Activated T-cell treated with anti-CD3 and anti-CD28 coated beads, Interleukin-2, amount 50 U/mL, for 4 hours (primary cell): ENCODE data around the gene FUBP1. TPM values are rescaled to one million over a fixed set of nuclear protein-coding genes. Genes with fewer than 3 reads are reported as not detected.
A peak's percentile ranks its signal among the peaks of the same experiment; 100 is the strongest.
"Not testable (repeated sequence)": the region's sequence is repeated elsewhere in the genome, so short reads cannot be mapped to it uniquely, and the experiment has no call there.

ENCODE experiments used
- ATAC-seq, 2 donors: fragments of 200-7000 bp; cut with Tn5 transposase; one replicate each; pipeline ENCODE4 v1.10.0; 2021
- DNase-seq: peaks from one replicate; pipeline ENCODE4 v3.0.0-alpha.2; 2020
- H3K27me3 Mint-ChIP-seq: one replicate; pipeline ENCODE4 v1.8.0; 2021; ENCODE audit warnings: low read depth, mixed read lengths
- H3K36me3 Mint-ChIP-seq: one replicate; pipeline ENCODE4 v1.8.0; 2022; ENCODE audit warnings: mixed read lengths; ENCODE audit not compliant: insufficient read depth
- H3K4me1 Mint-ChIP-seq: one replicate; pipeline ENCODE4 v1.8.0; 2021; ENCODE audit warnings: low read depth, mixed read lengths
- H3K4me3 Mint-ChIP-seq: one replicate; pipeline ENCODE4 v1.8.0; 2021; ENCODE audit warnings: mild to moderate bottlenecking, moderate library complexity, mixed read lengths
- H3K9me3 Mint-ChIP-seq: one replicate; pipeline ENCODE4 v1.8.0; 2021; ENCODE audit warnings: mixed read lengths
- total RNA-seq, 3 donors: library from RNA; stranded (reverse); gene quantifications; one replicate each; pipeline ENCODE4 v1.2.1, GENCODE V29; 2021

Gene FUBP1
- total RNA-seq, 3 donors from 2014 or later: 262 to 285 (median 277) TPM

DNA sequence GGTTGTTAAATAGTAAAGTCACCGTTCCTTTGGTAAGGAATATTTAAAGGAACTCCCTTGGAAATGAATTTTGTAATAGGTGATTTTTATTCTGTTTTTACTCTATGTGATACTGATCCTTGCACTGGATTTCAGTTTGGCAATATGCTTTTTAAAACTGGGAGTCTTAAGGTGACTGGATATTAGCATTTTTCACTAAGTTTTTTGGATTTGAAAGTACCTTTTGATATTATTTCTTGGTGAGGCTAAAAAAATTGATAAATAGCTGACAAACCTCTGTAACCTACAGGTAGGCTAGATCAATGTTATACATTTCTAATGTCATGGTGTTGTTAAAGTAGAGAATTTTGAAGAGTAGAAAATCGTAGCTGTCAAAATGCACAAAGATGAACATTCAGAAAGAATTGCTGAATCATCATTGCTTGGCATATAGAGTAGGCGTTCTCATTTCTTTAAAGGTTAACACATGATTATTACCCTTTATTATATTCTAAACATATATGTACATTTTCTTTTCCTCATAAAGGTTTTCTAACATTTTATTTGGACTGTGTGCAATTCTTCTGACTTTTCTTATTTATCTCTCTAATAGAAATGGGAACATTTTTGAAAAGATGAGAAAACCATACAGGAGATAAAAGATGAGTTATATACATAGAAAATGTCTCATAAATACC is 24.3 kb upstream of the FUBP1 start:
- Mint-ChIP-seq H3K27me3 (peaks cover 2% of the 10 kb centered on the region), H3K4me1 (peaks cover 44% of the 10 kb centered on the region), H3K4me3 (peak overlapping the region; percentile 26), H3K9me3 (no peaks in the 10 kb centered on the region), H3K36me3 (no peaks in the 10 kb centered on the region)
- no peak for ATAC-seq
- DNase-seq: no peak

DNA sequence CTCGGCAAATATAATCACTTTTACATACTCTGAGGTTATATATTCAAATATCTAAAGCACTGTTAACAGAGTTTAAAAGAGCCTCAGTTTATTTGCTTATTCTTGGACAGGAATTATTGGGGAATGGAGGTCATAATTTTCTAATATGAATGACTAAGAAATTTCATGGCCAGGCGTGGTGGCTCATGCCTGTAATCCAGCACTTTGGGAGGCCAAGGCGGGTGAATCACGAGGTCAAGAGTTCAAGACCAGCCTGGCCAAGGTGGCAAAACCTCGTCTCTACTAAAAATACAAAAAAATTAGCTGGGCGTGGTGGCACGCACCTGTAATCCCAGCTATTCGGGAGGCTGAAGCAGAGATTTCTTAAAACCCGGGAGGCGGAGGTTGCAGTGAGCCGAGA is 21.7 kb upstream of the FUBP1 start:
- H3K9me3 Mint-ChIP-seq, ATAC-seq, H3K4me3 Mint-ChIP-seq, H3K36me3 Mint-ChIP-seq, H3K27me3 Mint-ChIP-seq, DNase-seq: not testable (repeated sequence)
- H3K4me1 Mint-ChIP-seq: peaks cover 27% of the 10 kb centered on the region

DNA sequence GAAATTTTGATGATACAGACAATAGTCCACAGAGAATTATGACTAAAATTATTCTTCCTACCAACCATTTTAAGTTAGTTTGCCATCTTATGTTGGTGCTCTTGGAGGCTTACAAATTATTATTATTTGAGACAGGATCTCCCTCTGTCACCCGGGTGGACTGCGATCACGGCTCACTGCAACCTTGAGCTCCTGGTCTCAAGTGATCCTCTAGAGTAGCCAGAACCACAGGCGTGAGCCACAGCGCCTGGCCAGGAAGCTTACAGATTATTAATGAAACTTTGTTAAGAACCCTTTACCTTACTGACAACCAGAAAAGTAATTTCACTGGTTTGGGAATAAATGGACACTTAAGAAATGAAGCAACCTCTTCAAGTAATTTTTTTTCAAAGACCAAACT is 17.9 kb upstream of the FUBP1 start:
- DNase-seq (no peak), ATAC-seq (no peak)
- peaks cover 4% of the 10 kb centered on the region for H3K36me3 Mint-ChIP-seq
- H3K9me3 Mint-ChIP-seq: no peaks in the 10 kb centered on the region
- H3K4me1 Mint-ChIP-seq: peaks cover 4% of the 10 kb centered on the region
- H3K27me3 Mint-ChIP-seq: no peaks in the 10 kb centered on the region
- H3K4me3 Mint-ChIP-seq: no peak overlapping the region

DNA sequence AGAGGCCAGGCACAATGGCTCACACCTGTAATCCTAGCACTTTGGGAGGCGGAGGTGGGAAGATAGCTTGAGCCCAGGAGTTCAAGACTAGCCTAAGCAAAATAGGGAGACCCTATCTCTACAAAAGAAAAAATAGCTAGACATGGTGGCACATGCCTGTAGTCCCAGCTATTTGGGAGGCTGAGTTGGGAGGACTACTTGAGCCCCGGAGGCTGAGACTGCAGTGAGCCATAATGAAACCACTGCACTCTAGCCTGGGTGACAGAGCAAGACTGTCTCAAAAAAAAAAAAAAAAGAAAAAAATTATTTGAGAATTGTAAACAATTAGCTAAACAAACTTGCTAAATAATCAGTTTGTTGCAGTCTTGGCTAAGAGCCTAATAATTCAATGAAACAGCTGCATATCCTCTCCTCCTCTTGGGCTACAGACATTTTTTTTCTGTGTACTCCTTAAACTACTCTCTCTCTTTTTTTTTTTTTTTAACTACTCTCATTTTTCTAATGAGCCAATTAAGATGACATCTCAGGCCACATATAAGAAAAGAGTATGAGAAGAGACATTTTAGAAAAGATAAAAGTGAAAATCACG is 15.3 kb upstream of the FUBP1 start:
- H3K4me1 Mint-ChIP-seq: peaks cover 12% of the 10 kb centered on the region
- H3K4me3 Mint-ChIP-seq: no peak overlapping the region

DNA sequence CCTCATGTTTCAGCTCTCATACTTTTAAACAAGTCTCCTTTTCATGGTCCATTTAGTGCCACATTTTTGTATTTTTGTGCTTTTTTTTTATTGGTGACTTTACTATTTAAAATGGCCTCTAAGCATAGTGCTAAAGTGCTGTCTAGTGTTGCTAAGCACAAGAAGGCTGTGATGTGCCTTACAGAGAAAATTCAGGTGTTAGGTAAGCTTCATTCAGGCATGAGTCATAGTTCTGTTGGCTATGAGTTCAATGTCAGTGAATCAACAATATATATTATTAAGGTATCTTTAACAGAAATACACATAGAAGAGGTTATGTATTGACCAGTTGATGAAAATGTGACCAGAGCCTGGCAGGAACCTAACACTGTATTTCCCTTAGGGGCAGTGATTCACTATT is 12.8 kb upstream of the FUBP1 start:
- ATAC-seq (no peak), DNase-seq (no peak)
- Mint-ChIP-seq H3K9me3 (no peaks in the 10 kb centered on the region), H3K4me3 (no peak overlapping the region), H3K36me3 (peaks cover 12% of the 10 kb centered on the region), H3K27me3 (no peaks in the 10 kb centered on the region), H3K4me1 (peaks cover 20% of the 10 kb centered on the region)

More for the DNA sequence above, 15.3 kb upstream of the FUBP1 start:
- Mint-ChIP-seq H3K27me3 (no peaks in the 10 kb centered on the region), H3K36me3 (peaks cover 8% of the 10 kb centered on the region), H3K9me3 (no peaks in the 10 kb centered on the region)
- ATAC-seq (no peak), DNase-seq (no peak)

DNA sequence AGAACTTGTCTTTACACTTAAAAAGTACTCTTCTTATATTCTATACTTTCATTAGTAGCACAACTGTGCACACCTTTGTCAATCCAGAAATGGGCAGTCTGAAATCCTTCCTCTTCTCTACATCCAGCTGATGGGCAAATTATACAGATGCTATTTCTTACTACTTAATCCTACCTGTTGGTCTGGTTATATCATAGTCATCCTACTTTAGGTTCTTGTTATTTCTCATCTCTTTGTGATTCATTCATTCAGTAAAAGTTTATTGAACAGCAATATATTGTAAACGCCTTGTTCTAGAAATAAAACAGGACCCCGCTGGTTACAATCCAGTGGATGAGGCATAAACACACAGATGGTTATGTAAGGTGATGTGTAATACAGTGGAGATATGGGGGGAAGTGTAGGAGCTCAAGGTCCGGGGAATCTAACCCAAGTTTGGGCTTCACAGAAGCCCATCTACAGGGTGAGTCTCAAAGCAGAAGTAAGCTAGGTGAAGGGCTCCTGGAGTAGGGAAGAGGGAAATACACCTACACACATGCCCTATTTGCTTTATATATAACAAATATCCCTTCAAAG is 11.8 kb upstream of the FUBP1 start:
- no peaks in the 10 kb centered on the region for H3K9me3 Mint-ChIP-seq
- no peak overlapping the region for H3K4me3 Mint-ChIP-seq
- H3K27me3 Mint-ChIP-seq: no peaks in the 10 kb centered on the region
- H3K4me1 Mint-ChIP-seq: peaks cover 24% of the 10 kb centered on the region
- DNase-seq (no peak), ATAC-seq (no peak)
- H3K36me3 Mint-ChIP-seq: peaks cover 14% of the 10 kb centered on the region

DNA sequence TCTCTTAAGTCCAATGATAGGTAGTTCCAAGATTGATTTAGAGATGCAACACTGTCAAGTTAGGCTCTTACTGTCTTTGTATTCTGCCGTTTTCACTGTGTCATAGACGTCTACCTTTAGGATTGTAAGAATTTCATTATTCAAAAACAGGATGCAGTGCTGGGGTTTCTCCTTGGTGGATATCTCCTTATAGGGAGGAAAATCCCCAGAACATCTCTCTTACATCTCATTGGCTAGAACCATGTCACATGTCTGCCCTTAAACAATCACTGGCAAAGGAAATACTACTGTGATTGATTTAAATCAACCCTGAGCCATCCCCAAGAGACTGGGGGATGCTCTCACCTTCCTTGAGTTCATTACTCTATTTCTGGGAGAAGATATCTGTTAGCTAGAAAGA is 10.9 kb upstream of the FUBP1 start:
- ATAC-seq (no peak), DNase-seq (no peak)
- no peak overlapping the region for H3K4me3 Mint-ChIP-seq
- peaks cover 15% of the 10 kb centered on the region for H3K36me3 Mint-ChIP-seq
- no peaks in the 10 kb centered on the region for H3K9me3 Mint-ChIP-seq
- H3K27me3 Mint-ChIP-seq: no peaks in the 10 kb centered on the region
- H3K4me1 Mint-ChIP-seq: peaks cover 27% of the 10 kb centered on the region

DNA sequence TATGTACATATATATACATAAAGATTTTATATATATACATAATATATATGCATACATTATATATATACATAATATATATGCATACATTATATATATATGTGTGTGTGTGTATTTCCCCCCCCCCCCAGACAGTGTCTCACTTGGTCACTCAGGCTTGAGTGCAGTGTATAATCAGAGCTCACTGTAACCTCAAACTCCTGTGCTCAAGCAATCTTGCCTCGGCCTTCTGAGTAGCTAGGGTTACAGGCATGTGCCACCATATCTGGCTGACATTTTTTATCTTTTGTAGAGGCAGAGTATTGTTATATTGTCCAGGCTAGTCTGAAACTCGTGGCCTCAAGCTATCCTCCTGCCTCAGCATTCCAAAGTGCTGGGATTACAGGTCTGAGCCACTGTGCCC is 9.0 kb upstream of the FUBP1 start:
- DNase-seq (no peak), ATAC-seq (no peak)
- Mint-ChIP-seq H3K36me3 (peaks cover 13% of the 10 kb centered on the region), H3K4me3 (no peak overlapping the region), H3K4me1 (peaks cover 32% of the 10 kb centered on the region), H3K27me3 (no peaks in the 10 kb centered on the region), H3K9me3 (no peaks in the 10 kb centered on the region)

DNA sequence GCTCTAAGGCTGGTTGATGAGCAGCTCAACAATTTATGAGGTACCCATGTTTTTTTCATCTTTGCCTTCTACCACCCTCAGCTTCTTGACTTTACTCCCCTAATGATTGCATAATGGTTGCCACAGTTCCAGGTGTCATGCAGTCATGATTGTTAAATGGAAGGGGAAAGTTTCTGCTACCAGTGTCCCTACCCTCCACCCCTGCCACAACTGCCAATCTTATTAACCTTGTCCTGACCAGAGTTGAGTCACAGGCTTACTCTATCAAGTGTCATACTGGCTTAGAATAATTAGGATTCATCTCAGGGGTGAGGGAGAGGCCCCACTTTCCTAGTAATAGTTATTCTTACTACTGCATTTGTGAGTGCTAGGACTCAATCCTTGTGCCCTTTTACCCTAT is 7.9 kb upstream of the FUBP1 start:
- peaks cover 34% of the 10 kb centered on the region for H3K4me1 Mint-ChIP-seq
- DNase-seq (no peak), ATAC-seq (peak; percentile 56 to 60)
- H3K9me3 Mint-ChIP-seq: no peaks in the 10 kb centered on the region
- no peak overlapping the region for H3K4me3 Mint-ChIP-seq
- no peaks in the 10 kb centered on the region for H3K27me3 Mint-ChIP-seq
- peaks cover 13% of the 10 kb centered on the region for H3K36me3 Mint-ChIP-seq

DNA sequence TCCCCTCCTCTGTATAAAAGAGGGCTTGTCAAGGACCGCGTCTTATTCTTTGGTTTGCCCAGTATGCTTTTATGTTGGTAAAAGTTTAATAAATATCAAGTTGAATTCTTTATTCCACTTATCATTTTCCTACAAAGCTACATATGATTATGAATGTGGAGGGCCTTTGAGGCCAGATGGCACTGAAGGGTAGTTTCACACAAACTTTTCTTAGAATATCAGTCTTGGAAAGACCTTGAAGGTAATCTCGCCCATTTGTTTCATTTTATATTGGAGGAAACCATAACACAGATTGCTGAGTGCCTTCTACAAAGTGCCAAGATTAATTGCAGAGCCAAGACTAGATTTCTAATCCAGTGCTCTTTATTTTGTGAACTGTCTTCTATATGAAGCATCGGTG is 5.8 kb upstream of the FUBP1 start:
- Mint-ChIP-seq H3K9me3 (no peaks in the 10 kb centered on the region), H3K4me1 (peaks cover 36% of the 10 kb centered on the region), H3K4me3 (no peak overlapping the region), H3K36me3 (peaks cover 13% of the 10 kb centered on the region), H3K27me3 (no peaks in the 10 kb centered on the region)
- ATAC-seq: no peak
- DNase-seq: no peak

DNA sequence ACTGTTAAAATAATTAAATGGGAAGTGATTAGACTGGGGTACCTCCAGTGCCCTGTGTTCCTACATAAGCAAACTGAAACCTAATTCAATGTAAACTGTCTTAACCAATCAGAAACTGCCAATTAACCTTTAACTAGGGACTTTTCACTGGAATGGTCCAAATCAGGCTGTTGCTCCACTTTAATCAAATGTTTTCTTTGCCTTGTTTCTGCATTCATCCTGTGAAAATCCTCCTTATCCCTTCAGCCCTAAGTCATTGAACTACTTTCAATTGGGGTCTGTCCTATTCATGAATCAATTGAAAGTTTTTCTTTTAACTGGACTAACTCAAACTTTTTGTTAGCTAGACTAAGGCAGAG is 5.1 kb upstream of the FUBP1 start:
- Mint-ChIP-seq H3K27me3 (no peaks in the 10 kb centered on the region), H3K9me3 (no peaks in the 10 kb centered on the region), H3K4me1 (peaks cover 35% of the 10 kb centered on the region), H3K36me3 (peaks cover 12% of the 10 kb centered on the region), H3K4me3 (no peak overlapping the region)
- no peak for DNase-seq
- no peak for ATAC-seq

DNA sequence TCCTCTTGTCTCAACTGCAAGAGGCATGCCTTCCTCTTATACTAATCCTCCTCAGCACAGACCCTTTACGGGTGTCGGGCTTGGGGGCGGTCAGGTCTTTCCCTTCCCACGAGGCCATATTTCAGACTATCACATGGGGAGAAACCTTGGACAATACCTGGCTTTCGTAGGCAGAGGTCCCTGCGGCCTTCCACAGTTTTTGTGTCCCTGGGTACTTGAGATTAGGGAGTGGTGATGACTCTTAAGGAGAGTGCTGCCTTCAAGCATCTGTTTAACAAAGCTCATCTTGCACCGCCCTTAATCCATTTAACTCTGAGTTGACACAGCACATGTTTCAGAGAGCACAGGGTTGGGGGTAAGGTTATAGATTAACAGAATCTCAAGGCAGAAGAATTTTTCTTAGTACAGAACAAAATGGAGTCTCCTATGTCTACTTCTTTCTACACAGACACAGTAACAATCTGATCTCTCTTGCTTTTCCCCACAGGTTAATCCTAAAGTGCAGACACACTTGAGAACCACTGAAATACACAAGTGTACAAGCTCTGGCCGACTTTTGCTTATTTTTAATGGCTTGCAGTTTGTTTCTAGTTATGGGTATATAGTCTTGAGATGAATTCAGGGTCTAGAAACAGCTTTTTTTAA is 4.6 kb upstream of the FUBP1 start:
- not testable (repeated sequence) for ATAC-seq, H3K27me3 Mint-ChIP-seq, DNase-seq, H3K4me3 Mint-ChIP-seq, H3K9me3 Mint-ChIP-seq
- Mint-ChIP-seq H3K36me3 (peaks cover 11% of the 10 kb centered on the region), H3K4me1 (peaks cover 35% of the 10 kb centered on the region)

DNA sequence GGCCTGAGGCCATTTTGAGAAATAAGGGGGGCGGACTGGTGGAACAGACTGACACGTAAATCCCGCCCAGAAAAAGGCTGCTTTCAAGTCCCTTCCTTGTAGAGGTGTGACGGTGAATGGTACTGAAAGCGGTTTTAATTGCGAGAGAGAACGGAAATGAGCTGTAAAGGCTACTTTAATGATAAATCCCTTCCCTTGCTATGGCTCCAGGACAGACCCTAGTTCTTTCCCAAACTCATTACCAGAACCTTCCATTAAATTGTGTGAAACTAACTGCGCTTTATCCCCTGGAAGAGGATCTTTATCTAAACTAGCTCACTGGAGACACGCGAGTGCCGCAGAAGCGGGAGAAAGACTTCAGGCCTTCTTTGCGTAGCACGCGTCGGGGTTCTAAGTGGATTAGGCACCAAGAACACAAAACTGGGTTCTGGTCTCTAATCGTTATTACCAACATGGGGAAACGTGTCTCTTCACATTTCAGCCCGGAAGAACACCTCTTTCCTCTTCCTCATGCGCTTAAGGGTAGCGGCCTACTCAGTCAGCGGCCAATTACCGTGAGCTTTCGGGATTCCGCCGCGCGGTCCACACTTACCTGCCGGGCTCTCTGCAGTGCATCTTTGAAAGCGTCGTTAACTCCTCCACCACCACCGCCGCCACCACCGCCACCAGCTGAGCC is 441 bp downstream of the FUBP1 start:
- Mint-ChIP-seq H3K36me3 (peaks cover 23% of the 10 kb centered on the region), H3K4me3 (no peak overlapping the region), H3K9me3 (no peaks in the 10 kb centered on the region), H3K4me1 (peaks cover 41% of the 10 kb centered on the region), H3K27me3 (no peaks in the 10 kb centered on the region)
- ATAC-seq (peak; percentile 66 to 67), DNase-seq (peak; percentile 62)

DNA sequence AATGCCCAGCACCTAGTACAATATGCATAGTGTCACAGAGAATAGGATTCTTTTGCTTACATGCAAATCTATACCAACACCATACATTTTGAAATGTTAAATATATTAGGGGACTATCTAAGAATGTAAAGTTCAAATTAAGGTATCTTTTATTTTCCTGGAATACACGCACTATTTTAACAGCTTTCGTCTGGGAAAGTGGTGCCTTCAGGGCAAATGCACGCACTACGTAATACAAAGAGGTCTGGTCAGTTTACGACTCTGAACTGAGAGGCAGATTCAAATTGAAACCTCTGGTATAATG is 931 bp downstream of the FUBP1 start:
- Mint-ChIP-seq H3K4me3 (no peak overlapping the region), H3K27me3 (no peaks in the 10 kb centered on the region), H3K4me1 (peaks cover 42% of the 10 kb centered on the region), H3K36me3 (peaks cover 23% of the 10 kb centered on the region), H3K9me3 (no peaks in the 10 kb centered on the region)
- DNase-seq (no peak), ATAC-seq (no peak)
